ENCODE data around the gene UBQLNL. TPM values are rescaled to one million over a fixed set of nuclear protein-coding genes. Genes with fewer than 3 reads are reported as not detected.

Gene UBQLNL
- total RNA-seq, 1 experiment from 2014 or later, result not detected

DNA sequence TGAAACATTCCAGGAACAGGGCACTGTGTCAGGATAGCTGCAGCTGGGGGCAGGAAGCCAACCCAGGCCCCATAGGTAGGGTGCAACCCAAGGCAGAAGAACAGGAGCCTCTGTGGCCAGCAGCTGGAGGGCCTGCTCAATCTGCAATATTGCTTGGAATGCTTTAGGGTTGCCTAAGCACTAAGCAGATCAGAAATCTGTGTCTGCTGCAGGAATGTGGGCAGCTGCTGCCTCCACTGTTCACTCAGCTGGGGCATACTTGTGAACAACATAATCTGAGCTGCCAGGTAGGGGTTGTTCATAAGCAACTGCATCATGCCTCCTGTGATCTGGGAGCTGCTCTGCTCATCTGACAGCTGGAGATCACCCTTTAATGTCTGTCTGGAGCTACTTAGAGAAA lies 1.7 kb downstream of the UBQLNL start:
- Histone ChIP-seq H3K14ac (ENCODE audit: insufficient read depth, low read length) (no peak overlapping the region), H3K27ac (ENCODE audit: insufficient read length, low read depth, low read length) (no peak overlapping the region), H3K27me3 (ENCODE audit: insufficient read depth, low read length) (no peaks in the 10 kb centered on the region), H4K5ac (ENCODE audit: insufficient read length, low read depth, low read length) (no peak overlapping the region), H2AK5ac (ENCODE audit: insufficient read length, low read length) (no peak overlapping the region), H4K91ac (ENCODE audit: insufficient read length, low read depth, low read length) (no peak overlapping the region), H3K4ac (ENCODE audit: low read depth, low read length) (no peak overlapping the region), H4K20me1 (ENCODE audit: control insufficient read depth, insufficient read depth, insufficient read length) (no peaks in the 10 kb centered on the region), H3K18ac (ENCODE audit: insufficient read length, low read depth, low read length) (no peak overlapping the region), H3K4me1 (ENCODE audit: insufficient read depth, low read length) (no peaks in the 10 kb centered on the region), H2AFZ (ENCODE audit: low read length) (no peak overlapping the region), H3K9ac (ENCODE audit: extremely low read depth, insufficient read length, low read length) (no peak overlapping the region), H3K4me2 (ENCODE audit: insufficient read depth, insufficient read length, low read length) (no peak overlapping the region), H3K79me1 (ENCODE audit: insufficient read depth, low read depth, low read length, poor library complexity, severe bottlenecking) (no peaks in the 10 kb centered on the region), H2BK5ac (ENCODE audit: insufficient read length, low read length) (no peak overlapping the region), H3K23me2 (ENCODE audit: insufficient read length, low read depth, low read length, poor library complexity, severe bottlenecking) (no peaks in the 10 kb centered on the region), H2BK12ac (ENCODE audit: insufficient read length, low read depth, low read length) (no peak overlapping the region), H2BK120ac (ENCODE audit: low read depth, low read length, poor library complexity, severe bottlenecking) (no peak overlapping the region), H3T11ph (ENCODE audit: low read length) (no peak overlapping the region), H2BK15ac (ENCODE audit: low read depth, low read length) (no peak overlapping the region), H3K79me2 (ENCODE audit: insufficient read depth, low read length) (no peaks in the 10 kb centered on the region), H4K8ac (replicated peaks; ENCODE audit: insufficient read length, low read depth, low read length) (no peak overlapping the region), H2BK20ac (ENCODE audit: low read depth, low read length, poor library complexity, severe bottlenecking) (no peak overlapping the region), H3K9me3 (ENCODE audit: control insufficient read depth, low read depth, low read length) (no peaks in the 10 kb centered on the region), H3K23ac (ENCODE audit: insufficient read length, low read depth, low read length) (no peak overlapping the region), H3K56ac (ENCODE audit: insufficient read length, low read depth, low read length) (no peak overlapping the region)
- H3K27me3 Mint-ChIP-seq (ENCODE audit: low read depth), result no peaks in the 10 kb centered on the region; the same call in 1 of the 2 replicates
- no peak overlapping the region for H3K4me3 Mint-ChIP-seq
- H3K27ac Mint-ChIP-seq, result no peak overlapping the region
- peaks cover 0 to 7% of the 10 kb centered on the region in 2 experiments; a peak in 1 of 4 replicates for H3K4me1 Mint-ChIP-seq
- TF ChIP-seq, protein P1, sequence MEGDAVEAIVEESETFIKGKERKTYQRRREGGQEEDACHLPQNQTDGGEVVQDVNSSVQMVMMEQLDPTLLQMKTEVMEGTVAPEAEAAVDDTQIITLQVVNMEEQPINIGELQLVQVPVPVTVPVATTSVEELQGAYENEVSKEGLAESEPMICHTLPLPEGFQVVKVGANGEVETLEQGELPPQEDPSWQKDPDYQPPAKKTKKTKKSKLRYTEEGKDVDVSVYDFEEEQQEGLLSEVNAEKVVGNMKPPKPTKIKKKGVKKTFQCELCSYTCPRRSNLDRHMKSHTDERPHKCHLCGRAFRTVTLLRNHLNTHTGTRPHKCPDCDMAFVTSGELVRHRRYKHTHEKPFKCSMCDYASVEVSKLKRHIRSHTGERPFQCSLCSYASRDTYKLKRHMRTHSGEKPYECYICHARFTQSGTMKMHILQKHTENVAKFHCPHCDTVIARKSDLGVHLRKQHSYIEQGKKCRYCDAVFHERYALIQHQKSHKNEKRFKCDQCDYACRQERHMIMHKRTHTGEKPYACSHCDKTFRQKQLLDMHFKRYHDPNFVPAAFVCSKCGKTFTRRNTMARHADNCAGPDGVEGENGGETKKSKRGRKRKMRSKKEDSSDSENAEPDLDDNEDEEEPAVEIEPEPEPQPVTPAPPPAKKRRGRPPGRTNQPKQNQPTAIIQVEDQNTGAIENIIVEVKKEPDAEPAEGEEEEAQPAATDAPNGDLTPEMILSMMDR (conservative IDR thresholded peaks at IDR 0.05), result no peak
- H3K36me3 Mint-ChIP-seq (ENCODE audit: insufficient read depth in 1 of 3, low read depth in 3 of 3), result no peaks in the 10 kb centered on the region; a peak in 1 of 7 replicates
- DNase-seq, result no peak
- 0 out of 5 replicates have a peak, but pooled peaks cover 0 to 2% of the 10 kb centered on the region in 2 experiments for H3K9me3 Mint-ChIP-seq
